ENCODE results near the gene PTPRU. TPM values are rescaled to one million over a fixed set of nuclear protein-coding genes. Genes with fewer than 3 reads are reported as not detected.

PTPRU gene
- total and polyA plus RNA-seq, 2 of the 8 experiments (the other 6 are each of a cell fraction or from before 2014, with no cell fraction given), result 33.8 to 41.8 TPM

- Histone ChIP-seq H3K9ac (replicated peaks in 1 of 4; ENCODE audit: extremely low read depth in 1 of 4, low read depth in 3 of 4, low read length in 3 of 4) (no peak overlapping the region), H3K23me2 (ENCODE audit: low read depth, low read length) (no peaks in the 10 kb centered on the region), H3K4ac (replicated peaks; ENCODE audit: insufficient read length, low read depth, low read length) (no peak overlapping the region), H2BK120ac (replicated peaks; ENCODE audit: low read depth, low read length) (no peak overlapping the region), H3K18ac (ENCODE audit: extremely low read depth, low read length) (no peak overlapping the region), H2BK12ac (ENCODE audit: low read depth, low read length) (no peak overlapping the region; the same call in 1 of the 2 replicates), H2AK5ac (ENCODE audit: low read depth, low read length) (no peak overlapping the region), H2BK15ac (ENCODE audit: low read length) (no peak overlapping the region), H4K91ac (replicated peaks; ENCODE audit: insufficient read length, low read length) (no peak overlapping the region), H3K9me3 (ENCODE audit: insufficient read depth in 2 of 2, low read depth in 1 of 2, low read length in 1 of 2) (peaks cover 0 to 2% of the 10 kb centered on the region in 2 experiments; a peak in 2 of 4 replicates), H2BK20ac (ENCODE audit: low read length) (no peak overlapping the region), H4K5ac (ENCODE audit: insufficient read length, low read depth, low read length) (no peak overlapping the region), H3K23ac (ENCODE audit: insufficient read length) (no peak overlapping the region), H3K79me1 (ENCODE audit: low read depth, low read length) (no peaks in the 10 kb centered on the region), H2BK5ac (ENCODE audit: low read depth, low read length) (no peak overlapping the region), H4K8ac (ENCODE audit: extremely low read depth, insufficient read depth, low read length) (no peak overlapping the region), H3K79me2 (ENCODE audit: control insufficient read depth in 1 of 2, insufficient read depth in 2 of 2, low read length in 2 of 2) (no peaks in the 10 kb centered on the region), H3K27ac (ENCODE audit: low read depth, low read length) (no peak overlapping the region), H3K4me2 (ENCODE audit: insufficient read depth in 1 of 2, low read depth in 2 of 2, low read length in 2 of 2) (no peak overlapping the region), H2AFZ (ENCODE audit: low read length) (no peak overlapping the region), H4K20me1 (replicated peaks in 1 of 2; ENCODE audit: control insufficient read depth in 1 of 2, insufficient read depth in 2 of 2, low read length in 2 of 2) (no peaks in the 10 kb centered on the region), H3K27me3 (replicated peaks in 1 of 4; ENCODE audit: control insufficient read depth in 3 of 4, extremely low read depth in 1 of 4, insufficient read depth in 3 of 4, low read length in 3 of 4) (no peaks in the 10 kb centered on the region; a peak in 1 of 7 replicates), H3K56ac (replicated peaks; ENCODE audit: insufficient read length, low read depth, low read length) (no peak overlapping the region), H3K4me3 (ENCODE audit: extremely low read depth in 1 of 4, insufficient read depth in 2 of 4, low read depth in 3 of 4, low read length in 4 of 4) (no peak overlapping the region), H3K36me3 (ENCODE audit: control insufficient read depth in 2 of 4, insufficient read depth in 4 of 4, low read length in 3 of 4) (no peaks in the 10 kb centered on the region), H3K4me1 (replicated peaks in 1 of 4; ENCODE audit: control insufficient read depth in 3 of 4, insufficient read depth in 4 of 4, low read length in 3 of 4) (peaks cover 0 to 8% (median 4%) of the 10 kb centered on the region in 4 experiments; a peak in 4 of 7 replicates), H3K14ac (ENCODE audit: insufficient read length) (no peak overlapping the region)
- WGBS, 2 experiments (ENCODE audit: extremely low coverage in 1 of 2, insufficient coverage in 1 of 2, insufficient read length in 1 of 2, insufficient replicate concordance in 2 of 2, low coverage in 1 of 2, low lambda C conversion rate in 2 of 2, missing lambda C conversion rate in 1 of 2), result 75% methylated on average over 9 of the region's 10 CpGs; no CpG with 5 or more reads in 1 of the 2 experiments
- peak; percentile 77 for FAIRE-seq
- ChIA-PET POLR2A (ENCODE audit: partially characterized antibody) (no interaction called here), CTCF (ENCODE audit: partially characterized antibody) (interaction anchor here (0.6 to 7.5 kb wide), 10 partner anchors 9 to 359 kb away, joined by 3 to 91 read pairs (median 8); no protein-coding TSS in a partner anchor)
- DNase-seq (ENCODE audit: low read depth in 1 of 2, low spot score in 2 of 2), result no peak
- TF ChIP-seq ATF3 (IDR thresholded peaks at IDR 0.05; ENCODE audit: insufficient read depth, low read depth, low read length) (no peak), EGR1 (IDR thresholded peaks at IDR 0.05; ENCODE audit: borderline replicate concordance, low read depth, low read length) (no peak), BACH1 (IDR thresholded peaks at IDR 0.05; ENCODE audit: low read length) (no peak), SRF (IDR thresholded peaks at IDR 0.05; ENCODE audit: low read depth, low read length) (no peak)
Observed at GRCh38 chr1:29343908-29344307, 107.6 kb downstream of the PTPRU start.

All from H1 (cell line).